ENCODE measurements around the gene NCOA3. TPM values are rescaled to one million over a fixed set of nuclear protein-coding genes. Genes with fewer than 3 reads are reported as not detected.
A peak's percentile ranks its signal among the peaks of the same experiment; 100 is the strongest.
"Not testable (repeated sequence)": the region's sequence is repeated elsewhere in the genome, so short reads cannot be mapped to it uniquely, and the experiment has no call there.

Gene NCOA3
- total RNA-seq, 1 experiment from 2014 or later: 13.8 TPM

GRCh38 chr20:47500554-47500953, 1.1 kb upstream of the NCOA3 start:
- DNase-seq (ENCODE audit: low read depth): no peak

GRCh38 chr20:47501116-47501481, 588 bp upstream of the NCOA3 start:
- DNase-seq (ENCODE audit: low read depth): peak; percentile 2

GRCh38 chr20:47502271-47503239, 868 bp downstream of the NCOA3 start:
- peak; percentile 37 for DNase-seq (ENCODE audit: low read depth)

- DNase-seq (ENCODE audit: low read depth): no peak
These were observed 2.0 kb downstream of the NCOA3 start for GRCh38 chr20:47503685-47504084.

- DNase-seq (ENCODE audit: low read depth): no peak
These were observed 4.6 kb downstream of the NCOA3 start for GRCh38 chr20:47506335-47506734.

GRCh38 chr20:47506850-47507249, 5.2 kb downstream of the NCOA3 start:
- no peak for DNase-seq (ENCODE audit: low read depth)

- DNase-seq (ENCODE audit: low read depth): not testable (repeated sequence)
These were observed 5.7 kb downstream of the NCOA3 start for GRCh38 chr20:47507275-47507981.

- DNase-seq (ENCODE audit: low read depth): no peak
These were observed 6.6 kb downstream of the NCOA3 start for GRCh38 chr20:47508278-47508677.

- DNase-seq (ENCODE audit: low read depth): no peak
These were observed 7.5 kb downstream of the NCOA3 start for GRCh38 chr20:47509104-47509661.

- no peak for DNase-seq (ENCODE audit: low read depth)
These were observed 8.0 kb downstream of the NCOA3 start for GRCh38 chr20:47509685-47510084.

- DNase-seq (ENCODE audit: low read depth): no peak
These were observed 14.2 kb downstream of the NCOA3 start for GRCh38 chr20:47515843-47516242.

GRCh38 chr20:47521059-47521808, 19.5 kb downstream of the NCOA3 start:
- DNase-seq (ENCODE audit: low read depth): peak; percentile 41

GRCh38 chr20:47524015-47524784, 22.5 kb downstream of the NCOA3 start:
- DNase-seq (ENCODE audit: low read depth): no peak

- DNase-seq (ENCODE audit: low read depth): no peak
These were observed 25.5 kb downstream of the NCOA3 start for GRCh38 chr20:47527004-47527800.

GRCh38 chr20:47529840-47530239, 28.2 kb downstream of the NCOA3 start:
- no peak for DNase-seq (ENCODE audit: low read depth)

GRCh38 chr20:47531458-47531857, 29.8 kb downstream of the NCOA3 start:
- DNase-seq (ENCODE audit: low read depth): no peak

- no peak for DNase-seq (ENCODE audit: low read depth)
These were observed 30.3 kb downstream of the NCOA3 start for GRCh38 chr20:47532002-47532401.

- no peak for DNase-seq (ENCODE audit: low read depth)
These were observed 31.9 kb downstream of the NCOA3 start for GRCh38 chr20:47533518-47534062.

- no peak for DNase-seq (ENCODE audit: low read depth)
These were observed 32.7 kb downstream of the NCOA3 start for GRCh38 chr20:47534405-47534804.

Data from HT1080 (cell line).